HEK293 (cell line): ENCODE measurements around the gene R3HDM2.

ENCODE experiments used
- HIC1 ChIP-seq: fragments of 450-650 bp; formaldehyde crosslinking; IDR thresholded peaks from 2 replicates; pipeline ENCODE4 v1.5.1; 2016; ENCODE audit warnings: missing biosample characterization, missing genetic modification characterization
- HOXA7 ChIP-seq: sonication (generic); formaldehyde crosslinking; IDR thresholded peaks from 2 replicates; pipeline ENCODE4 v1.8.1; 2022; ENCODE audit warnings: missing genetic modification reagents, borderline replicate concordance
- HOXD13 ChIP-seq: sonication (generic); formaldehyde crosslinking; IDR thresholded peaks from 2 replicates; pipeline ENCODE4 v1.8.0; 2022; ENCODE audit warnings: missing genetic modification reagents, borderline replicate concordance
- PBX3 ChIP-seq: sonication (generic); formaldehyde crosslinking; IDR thresholded peaks from 2 replicates; pipeline ENCODE4 v1.8.1; 2022; ENCODE audit warnings: mild to moderate bottlenecking, moderate library complexity, missing genetic modification reagents
- SETDB1 ChIP-seq: IDR thresholded peaks from one replicate; pipeline ENCODE4 v1.6.1; 2017; ENCODE audit warnings: mild to moderate bottlenecking, low read length, moderate library complexity, mixed read lengths; ENCODE audit not compliant: insufficient read length
- SP3 ChIP-seq: fragments of 450-650 bp; formaldehyde crosslinking; IDR thresholded peaks from 2 replicates; pipeline ENCODE4 v1.5.1; 2016; ENCODE audit warnings: missing biosample characterization, missing genetic modification characterization
- WT1 ChIP-seq: fragments of 450-650 bp; formaldehyde crosslinking; IDR thresholded peaks from 2 replicates; pipeline ENCODE4 v1.5.1; 2016; ENCODE audit warnings: missing biosample characterization, missing genetic modification characterization
- ZBTB8A ChIP-seq: fragments of 450-650 bp; formaldehyde crosslinking; IDR thresholded peaks from 2 replicates; pipeline ENCODE4 v1.5.1; 2016; ENCODE audit warnings: missing biosample characterization, missing genetic modification characterization
- ZFP3 ChIP-seq: fragments of 450-650 bp; formaldehyde crosslinking; IDR thresholded peaks from 2 replicates; pipeline ENCODE4 v1.5.1; 2016; ENCODE audit warnings: low read depth, missing biosample characterization, missing genetic modification characterization
- ZFP41 ChIP-seq: fragments of 450-650 bp; formaldehyde crosslinking; IDR thresholded peaks from 2 replicates; pipeline ENCODE4 v1.5.1; 2016; ENCODE audit warnings: missing biosample characterization, missing genetic modification characterization, borderline replicate concordance
- ZNF214 ChIP-seq: fragments of 450-650 bp; formaldehyde crosslinking; IDR thresholded peaks from 2 replicates; pipeline ENCODE4 v1.5.1; 2017; ENCODE audit warnings: missing biosample characterization, mild to moderate bottlenecking, missing genetic modification characterization, borderline replicate concordance
- ZNF354C ChIP-seq: fragments of 450-650 bp; formaldehyde crosslinking; IDR thresholded peaks from 2 replicates; pipeline ENCODE4 v1.5.1; 2016; ENCODE audit warnings: missing biosample characterization, missing genetic modification characterization, low read depth, borderline replicate concordance
- ZNF362 ChIP-seq: fragments of 450-650 bp; formaldehyde crosslinking; IDR thresholded peaks from 2 replicates; pipeline ENCODE4 v1.5.1; 2016; ENCODE audit warnings: missing biosample characterization, missing genetic modification characterization
- ZNF423 ChIP-seq: fragments of 450-650 bp; formaldehyde crosslinking; IDR thresholded peaks from 2 replicates; pipeline ENCODE4 v1.5.1; 2016; ENCODE audit warnings: missing biosample characterization, missing genetic modification characterization
- ZNF449 ChIP-seq: fragments of 450-650 bp; formaldehyde crosslinking; IDR thresholded peaks from 2 replicates; pipeline ENCODE4 v1.5.1; 2017; ENCODE audit warnings: missing biosample characterization, mild to moderate bottlenecking, missing genetic modification characterization, moderate library complexity
- ZNF549 ChIP-seq: fragments of 450-650 bp; IDR thresholded peaks from 2 replicates; pipeline ENCODE4 v1.5.1; 2018; ENCODE audit warnings: missing biosample characterization, missing genetic modification characterization, mild to moderate bottlenecking, inconsistent platforms, moderate library complexity
- ZNF580 ChIP-seq: fragments of 450-650 bp; formaldehyde crosslinking; IDR thresholded peaks from 2 replicates; pipeline ENCODE4 v1.5.1; 2016; ENCODE audit warnings: missing biosample characterization, missing genetic modification characterization
- ZNF639 ChIP-seq: fragments of 450-650 bp; formaldehyde crosslinking; IDR thresholded peaks from 2 replicates; pipeline ENCODE4 v1.5.1; 2016; ENCODE audit warnings: missing biosample characterization, missing genetic modification characterization
- ZSCAN16 ChIP-seq: fragments of 450-650 bp; formaldehyde crosslinking; IDR thresholded peaks from 2 replicates; pipeline ENCODE4 v1.5.1; 2016; ENCODE audit warnings: missing biosample characterization, missing genetic modification characterization
- ZXDB ChIP-seq: fragments of 450-650 bp; formaldehyde crosslinking; IDR thresholded peaks from 2 replicates; pipeline ENCODE4 v1.5.1; 2016; ENCODE audit warnings: missing biosample characterization, missing genetic modification characterization
- TF ChIP-seq, protein P1 (sequence below): fragments of 450-650 bp; formaldehyde crosslinking; conservative IDR thresholded peaks from 2 replicates; pipeline ENCODE4 v1.5.1; 2016; ENCODE audit warnings: low read depth, missing biosample characterization, missing genetic modification characterization
- TF ChIP-seq, protein P2 (sequence below): fragments of 450-650 bp; formaldehyde crosslinking; conservative IDR thresholded peaks from 2 replicates; pipeline ENCODE4 v1.5.1; 2016; ENCODE audit warnings: low read depth, missing biosample characterization, missing genetic modification characterization

Gene R3HDM2

GRCh38 chr12:57461276-57461916, 30.6 kb upstream of the R3HDM2 start (continued):
- TF ChIP-seq ZFP41 (no peak), HOXD13 (no peak), ZNF580 (tag by site-specific recombination) (0 out of 2 replicates have a peak, but pooled peaks have one; percentile 34), ZFP3 (no peak), HIC1 (tag by site-specific recombination) (no peak), ZBTB8A (peak; percentile 46; the same call in 1 of the 2 replicates), ZNF214 (tag by site-specific recombination) (no peak), ZXDB (tag by site-specific recombination) (peak; percentile 38), ZNF423 (tag by site-specific recombination) (peak; percentile 74; the same call in 1 of the 2 replicates), ZNF354C (no peak), ZSCAN16 (tag by site-specific recombination) (no peak), SP3 (tag by site-specific recombination) (peak; percentile 92), ZNF639 (0 out of 2 replicates have a peak, but pooled peaks have one; percentile 37), ZNF362 (tag by site-specific recombination) (no peak), SETDB1 (no peak), WT1 (tag by site-specific recombination) (peak; percentile 43; the same call in 1 of the 2 replicates), ZNF549 (no peak), PBX3 (CRISPR knock-in tag) (no peak), ZNF449 (no peak), HOXA7 (no peak)
- TF ChIP-seq, protein P1, sequence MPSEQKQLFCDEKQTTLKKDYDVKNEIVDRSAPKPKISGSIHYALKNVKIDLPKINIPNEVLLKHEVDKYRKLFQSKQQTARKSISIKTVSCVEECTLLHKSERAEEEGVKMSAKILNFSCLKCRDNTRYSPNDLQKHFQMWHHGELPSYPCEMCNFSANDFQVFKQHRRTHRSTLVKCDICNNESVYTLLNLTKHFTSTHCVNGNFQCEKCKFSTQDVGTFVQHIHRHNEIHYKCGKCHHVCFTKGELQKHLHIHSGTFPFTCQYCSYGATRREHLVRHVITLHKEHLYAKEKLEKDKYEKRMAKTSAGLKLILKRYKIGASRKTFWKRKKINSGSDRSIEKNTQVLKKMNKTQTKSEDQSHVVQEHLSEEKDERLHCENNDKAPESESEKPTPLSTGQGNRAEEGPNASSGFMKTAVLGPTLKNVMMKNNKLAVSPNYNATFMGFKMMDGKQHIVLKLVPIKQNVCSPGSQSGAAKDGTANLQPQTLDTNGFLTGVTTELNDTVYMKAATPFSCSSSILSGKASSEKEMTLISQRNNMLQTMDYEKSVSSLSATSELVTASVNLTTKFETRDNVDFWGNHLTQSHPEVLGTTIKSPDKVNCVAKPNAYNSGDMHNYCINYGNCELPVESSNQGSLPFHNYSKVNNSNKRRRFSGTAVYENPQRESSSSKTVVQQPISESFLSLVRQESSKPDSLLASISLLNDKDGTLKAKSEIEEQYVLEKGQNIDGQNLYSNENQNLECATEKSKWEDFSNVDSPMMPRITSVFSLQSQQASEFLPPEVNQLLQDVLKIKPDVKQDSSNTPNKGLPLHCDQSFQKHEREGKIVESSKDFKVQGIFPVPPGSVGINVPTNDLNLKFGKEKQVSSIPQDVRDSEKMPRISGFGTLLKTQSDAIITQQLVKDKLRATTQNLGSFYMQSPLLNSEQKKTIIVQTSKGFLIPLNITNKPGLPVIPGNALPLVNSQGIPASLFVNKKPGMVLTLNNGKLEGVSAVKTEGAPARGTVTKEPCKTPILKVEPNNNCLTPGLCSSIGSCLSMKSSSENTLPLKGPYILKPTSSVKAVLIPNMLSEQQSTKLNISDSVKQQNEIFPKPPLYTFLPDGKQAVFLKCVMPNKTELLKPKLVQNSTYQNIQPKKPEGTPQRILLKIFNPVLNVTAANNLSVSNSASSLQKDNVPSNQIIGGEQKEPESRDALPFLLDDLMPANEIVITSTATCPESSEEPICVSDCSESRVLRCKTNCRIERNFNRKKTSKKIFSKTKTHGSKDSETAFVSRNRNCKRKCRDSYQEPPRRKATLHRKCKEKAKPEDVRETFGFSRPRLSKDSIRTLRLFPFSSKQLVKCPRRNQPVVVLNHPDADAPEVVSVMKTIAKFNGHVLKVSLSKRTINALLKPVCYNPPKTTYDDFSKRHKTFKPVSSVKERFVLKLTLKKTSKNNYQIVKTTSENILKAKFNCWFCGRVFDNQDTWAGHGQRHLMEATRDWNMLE (tag by site-specific recombination), result no peak
- TF ChIP-seq, protein P2, sequence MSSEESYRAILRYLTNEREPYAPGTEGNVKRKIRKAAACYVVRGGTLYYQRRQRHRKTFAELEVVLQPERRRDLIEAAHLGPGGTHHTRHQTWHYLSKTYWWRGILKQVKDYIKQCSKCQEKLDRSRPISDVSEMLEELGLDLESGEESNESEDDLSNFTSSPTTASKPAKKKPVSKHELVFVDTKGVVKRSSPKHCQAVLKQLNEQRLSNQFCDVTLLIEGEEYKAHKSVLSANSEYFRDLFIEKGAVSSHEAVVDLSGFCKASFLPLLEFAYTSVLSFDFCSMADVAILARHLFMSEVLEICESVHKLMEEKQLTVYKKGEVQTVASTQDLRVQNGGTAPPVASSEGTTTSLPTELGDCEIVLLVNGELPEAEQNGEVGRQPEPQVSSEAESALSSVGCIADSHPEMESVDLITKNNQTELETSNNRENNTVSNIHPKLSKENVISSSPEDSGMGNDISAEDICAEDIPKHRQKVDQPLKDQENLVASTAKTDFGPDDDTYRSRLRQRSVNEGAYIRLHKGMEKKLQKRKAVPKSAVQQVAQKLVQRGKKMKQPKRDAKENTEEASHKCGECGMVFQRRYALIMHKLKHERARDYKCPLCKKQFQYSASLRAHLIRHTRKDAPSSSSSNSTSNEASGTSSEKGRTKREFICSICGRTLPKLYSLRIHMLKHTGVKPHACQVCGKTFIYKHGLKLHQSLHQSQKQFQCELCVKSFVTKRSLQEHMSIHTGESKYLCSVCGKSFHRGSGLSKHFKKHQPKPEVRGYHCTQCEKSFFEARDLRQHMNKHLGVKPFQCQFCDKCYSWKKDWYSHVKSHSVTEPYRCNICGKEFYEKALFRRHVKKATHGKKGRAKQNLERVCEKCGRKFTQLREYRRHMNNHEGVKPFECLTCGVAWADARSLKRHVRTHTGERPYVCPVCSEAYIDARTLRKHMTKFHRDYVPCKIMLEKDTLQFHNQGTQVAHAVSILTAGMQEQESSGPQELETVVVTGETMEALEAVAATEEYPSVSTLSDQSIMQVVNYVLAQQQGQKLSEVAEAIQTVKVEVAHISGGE, result 0 out of 2 replicates have a peak, but pooled peaks have one; percentile 20
